NB4 (cell line): ENCODE data around the gene OBP2B.

Experiments
- MAX ChIP-seq: IDR thresholded peaks from 2 replicates; pipeline ENCODE4 v1.6.1; 2011; ENCODE audit warnings: low read depth, low read length
- MYC ChIP-seq: IDR thresholded peaks from 2 replicates; pipeline ENCODE4 v1.6.1; 2011; ENCODE audit warnings: low read depth, low read length
- POLR2A ChIP-seq: IDR thresholded peaks from 2 replicates; pipeline ENCODE4 v1.6.1; 2011; ENCODE audit warnings: mild to moderate bottlenecking; ENCODE audit not compliant: insufficient read length; ENCODE audit errors: extremely low read depth
- TF ChIP-seq, protein P1 (sequence below): IDR thresholded peaks from one replicate; pipeline ENCODE4 v1.5.1; 2012; ENCODE audit warnings: low read depth, low read length

- TF ChIP-seq, protein P1, sequence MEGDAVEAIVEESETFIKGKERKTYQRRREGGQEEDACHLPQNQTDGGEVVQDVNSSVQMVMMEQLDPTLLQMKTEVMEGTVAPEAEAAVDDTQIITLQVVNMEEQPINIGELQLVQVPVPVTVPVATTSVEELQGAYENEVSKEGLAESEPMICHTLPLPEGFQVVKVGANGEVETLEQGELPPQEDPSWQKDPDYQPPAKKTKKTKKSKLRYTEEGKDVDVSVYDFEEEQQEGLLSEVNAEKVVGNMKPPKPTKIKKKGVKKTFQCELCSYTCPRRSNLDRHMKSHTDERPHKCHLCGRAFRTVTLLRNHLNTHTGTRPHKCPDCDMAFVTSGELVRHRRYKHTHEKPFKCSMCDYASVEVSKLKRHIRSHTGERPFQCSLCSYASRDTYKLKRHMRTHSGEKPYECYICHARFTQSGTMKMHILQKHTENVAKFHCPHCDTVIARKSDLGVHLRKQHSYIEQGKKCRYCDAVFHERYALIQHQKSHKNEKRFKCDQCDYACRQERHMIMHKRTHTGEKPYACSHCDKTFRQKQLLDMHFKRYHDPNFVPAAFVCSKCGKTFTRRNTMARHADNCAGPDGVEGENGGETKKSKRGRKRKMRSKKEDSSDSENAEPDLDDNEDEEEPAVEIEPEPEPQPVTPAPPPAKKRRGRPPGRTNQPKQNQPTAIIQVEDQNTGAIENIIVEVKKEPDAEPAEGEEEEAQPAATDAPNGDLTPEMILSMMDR, result no peak
- no peak for TF ChIP-seq POLR2A
- no peak for TF ChIP-seq MYC
- TF ChIP-seq MAX, result no peak
These were observed 38.6 kb upstream of the OBP2B start for GRCh38 chr9:133247632-133248031.
